ENCODE data around the gene EEFSEC. TPM values are rescaled to one million over a fixed set of nuclear protein-coding genes. Genes with fewer than 3 reads are reported as not detected.

EEFSEC gene
- total RNA-seq, 2 experiments from 2014 or later, result 17.7 to 25.3 TPM

GRCh38 chr3:128196647-128197046, 43.4 kb downstream of the EEFSEC start:
- intact Hi-C loops (cut with micrococcal nuclease; ENCODE audit: unreplicated experiment), result no loop called here
- H3K4me2 ChIP-seq (ENCODE audit: low read length), result no peak overlapping the region
- no peaks in the 10 kb centered on the region for H3K79me2 ChIP-seq (ENCODE audit: insufficient read depth, low read depth, low read length)
- H3K9me2 ChIP-seq (ENCODE audit: insufficient read depth, low read length), result no peaks in the 10 kb centered on the region
- no peak for DNase-seq (ENCODE audit: low spot score)
- BruUV-seq (replicated peaks), result no TSS peak
- TF ChIP-seq CTCF (conservative IDR thresholded peaks at IDR 0.05; ENCODE audit: low read length) (no peak), EZH2phosphoT487 (IDR thresholded peaks at IDR 0.05; ENCODE audit: borderline replicate concordance, low read depth, low read length) (no peak)
- peaks cover 5% of the 10 kb centered on the region for H3K4me1 ChIP-seq (ENCODE audit: insufficient read depth, low read length, poor library complexity, severe bottlenecking)
- ChIA-PET POLR2A (interaction anchor here (0.5 kb wide), 1 partner anchor 550 kb away, joined by 4 read pairs; no protein-coding TSS in a partner anchor), CTCF (ENCODE audit: unreplicated experiment) (no interaction called here)
- no peak overlapping the region for H2AFZ ChIP-seq (ENCODE audit: low read length)
- H3K4me3 ChIP-seq (ENCODE audit: low read depth, low read length, poor library complexity, severe bottlenecking), result no peak overlapping the region
- no peaks in the 10 kb centered on the region for H3K36me3 ChIP-seq (ENCODE audit: insufficient read depth, low read length)
- H3K27ac ChIP-seq (ENCODE audit: low read depth, low read length, poor library complexity, severe bottlenecking), result no peak overlapping the region
- no peaks in the 10 kb centered on the region for H3K9me3 ChIP-seq (ENCODE audit: low read length)
- H4K20me1 ChIP-seq (ENCODE audit: insufficient read depth, low read length), result no peaks in the 10 kb centered on the region

- Histone ChIP-seq H3K9me3 (ENCODE audit: low read length) (no peaks in the 10 kb centered on the region), H3K4me3 (ENCODE audit: low read depth, low read length, poor library complexity, severe bottlenecking) (no peak overlapping the region), H3K4me1 (ENCODE audit: insufficient read depth, low read length, poor library complexity, severe bottlenecking) (peaks cover 5% of the 10 kb centered on the region), H3K27ac (ENCODE audit: low read depth, low read length, poor library complexity, severe bottlenecking) (no peak overlapping the region), H3K36me3 (ENCODE audit: insufficient read depth, low read length) (no peaks in the 10 kb centered on the region; the same call in 1 of the 2 replicates), H3K9me2 (ENCODE audit: insufficient read depth, low read length) (no peaks in the 10 kb centered on the region), H2AFZ (ENCODE audit: low read length) (no peak overlapping the region), H3K4me2 (ENCODE audit: low read length) (no peak overlapping the region), H4K20me1 (ENCODE audit: insufficient read depth, low read length) (no peaks in the 10 kb centered on the region), H3K79me2 (ENCODE audit: insufficient read depth, low read depth, low read length) (no peaks in the 10 kb centered on the region)
- TF ChIP-seq CTCF (conservative IDR thresholded peaks at IDR 0.05; ENCODE audit: low read length) (no peak), EZH2phosphoT487 (IDR thresholded peaks at IDR 0.05; ENCODE audit: borderline replicate concordance, low read depth, low read length) (no peak)
- BruUV-seq (replicated peaks), result no TSS peak
- ChIA-PET POLR2A (no interaction called here), CTCF (ENCODE audit: unreplicated experiment) (no interaction called here)
- intact Hi-C loops (cut with micrococcal nuclease; ENCODE audit: unreplicated experiment), result no loop called here
- DNase-seq (ENCODE audit: low spot score), result no peak
Observed at GRCh38 chr3:128197855-128198254, 44.6 kb downstream of the EEFSEC start.

- TF ChIP-seq CTCF (conservative IDR thresholded peaks at IDR 0.05; ENCODE audit: low read length) (no peak), EZH2phosphoT487 (IDR thresholded peaks at IDR 0.05; ENCODE audit: borderline replicate concordance, low read depth, low read length) (no peak)
- ChIA-PET CTCF (ENCODE audit: unreplicated experiment) (no interaction called here), POLR2A (no interaction called here)
- no peaks in the 10 kb centered on the region for H3K79me2 ChIP-seq (ENCODE audit: insufficient read depth, low read depth, low read length)
- BruUV-seq (replicated peaks), result no TSS peak
- no peaks in the 10 kb centered on the region for H3K9me3 ChIP-seq (ENCODE audit: low read length)
- H2AFZ ChIP-seq (ENCODE audit: low read length), result no peak overlapping the region
- H4K20me1 ChIP-seq (ENCODE audit: insufficient read depth, low read length), result no peaks in the 10 kb centered on the region
- no peak overlapping the region for H3K4me2 ChIP-seq (ENCODE audit: low read length)
- DNase-seq (ENCODE audit: low spot score), result no peak
- H3K36me3 ChIP-seq (ENCODE audit: insufficient read depth, low read length), result no peaks in the 10 kb centered on the region; the same call in 1 of the 2 replicates
- peaks cover 5% of the 10 kb centered on the region for H3K4me1 ChIP-seq (ENCODE audit: insufficient read depth, low read length, poor library complexity, severe bottlenecking)
- H3K4me3 ChIP-seq (ENCODE audit: low read depth, low read length, poor library complexity, severe bottlenecking), result no peak overlapping the region
- H3K27ac ChIP-seq (ENCODE audit: low read depth, low read length, poor library complexity, severe bottlenecking), result no peak overlapping the region
- H3K9me2 ChIP-seq (ENCODE audit: insufficient read depth, low read length), result no peaks in the 10 kb centered on the region
- intact Hi-C loops (cut with micrococcal nuclease; ENCODE audit: unreplicated experiment), result no loop called here
Observed at GRCh38 chr3:128198313-128198712, 45.0 kb downstream of the EEFSEC start.

Data from OCI-LY7 (cell line).